HG03571 (cell line): Measurements from ENCODE around the gene FRAT2.
"Not testable (repeated sequence)": the region's sequence is repeated elsewhere in the genome, so short reads cannot be mapped to it uniquely, and the experiment has no call there.

ENCODE experiments used
- ATAC-seq: cut with Tn5 transposase; IDR thresholded peaks from one replicate; pipeline ENCODE4 v1.9.1; 2021; ENCODE audit not compliant: unreplicated experiment

FRAT2 gene

GRCh38 chr10:97356918-97357317 is 22.4 kb upstream of the FRAT2 start:
- no peak for ATAC-seq

- ATAC-seq, result no peak
Observed at GRCh38 chr10:97356318-97356914, 21.9 kb upstream of the FRAT2 start.

DNA sequence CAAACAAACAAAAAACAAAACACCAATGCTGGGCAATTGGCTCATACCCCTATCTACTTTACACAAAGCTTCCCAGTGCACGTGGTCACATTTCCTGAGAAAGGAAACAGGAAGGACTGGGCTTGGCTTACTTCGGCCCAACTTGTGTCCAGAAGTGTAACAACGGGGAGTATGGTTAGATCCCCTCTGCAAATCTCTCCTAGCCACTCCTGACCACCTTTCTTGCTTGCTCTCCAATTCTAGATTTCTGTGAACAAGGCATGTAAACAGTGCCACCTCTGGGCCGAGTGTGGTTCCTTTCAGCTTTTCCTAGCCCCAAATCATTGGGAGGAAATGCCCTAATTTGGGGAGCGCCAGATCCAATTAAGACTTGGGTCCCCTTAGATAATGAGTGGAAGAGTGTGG is 21.0 kb upstream of the FRAT2 start:
- ATAC-seq, result no peak

GRCh38 chr10:97353945-97354344 is 19.4 kb upstream of the FRAT2 start:
- no peak for ATAC-seq

GRCh38 chr10:97349752-97350513 is 15.4 kb upstream of the FRAT2 start:
- ATAC-seq, result no peak

DNA sequence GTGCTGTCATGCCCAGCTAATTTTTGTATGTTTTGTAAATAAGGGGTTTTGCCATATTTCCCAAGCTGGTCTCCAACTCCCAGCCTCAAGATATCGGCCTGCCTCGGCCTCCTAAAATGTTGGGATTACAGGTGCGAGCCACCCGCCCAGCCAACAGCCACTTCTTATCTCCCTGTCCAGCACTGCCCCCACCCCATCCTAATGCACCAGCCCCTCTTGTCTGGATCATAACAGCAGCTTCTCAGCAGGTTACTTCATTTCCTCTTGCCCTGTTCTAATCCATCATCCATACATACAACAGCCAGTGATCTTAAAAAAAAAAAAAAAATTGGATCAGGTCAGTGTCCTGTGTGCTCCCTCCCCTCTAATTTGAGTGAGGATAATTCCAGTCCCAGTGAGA is 12.8 kb upstream of the FRAT2 start:
- ATAC-seq, result no peak

GRCh38 chr10:97343664-97344063 is 9.1 kb upstream of the FRAT2 start:
- ATAC-seq, result not testable (repeated sequence)

DNA sequence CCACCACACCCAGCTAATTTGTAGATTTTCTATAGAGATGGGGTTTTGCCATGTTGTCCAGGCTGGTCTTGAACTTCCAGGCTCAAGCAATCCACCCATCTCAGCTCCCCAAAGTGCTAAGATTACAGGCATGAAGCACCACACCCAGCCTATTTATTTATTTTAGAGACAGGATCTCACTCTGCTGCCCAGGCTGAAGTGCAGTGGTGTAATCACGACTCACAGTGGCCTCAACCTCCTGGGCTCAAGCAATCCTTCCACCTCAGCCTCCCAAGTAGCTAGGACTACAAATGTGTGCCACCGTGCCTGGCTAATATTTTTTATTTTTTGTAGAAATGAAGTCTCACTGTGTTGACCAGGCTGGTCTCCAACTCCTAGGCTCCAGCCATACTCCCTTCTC is 6.9 kb upstream of the FRAT2 start:
- no peak for ATAC-seq

- no peak for ATAC-seq
Observed at GRCh38 chr10:97338041-97338440, 3.5 kb upstream of the FRAT2 start.

GRCh38 chr10:97336942-97337831 is 2.7 kb upstream of the FRAT2 start:
- no peak for ATAC-seq

DNA sequence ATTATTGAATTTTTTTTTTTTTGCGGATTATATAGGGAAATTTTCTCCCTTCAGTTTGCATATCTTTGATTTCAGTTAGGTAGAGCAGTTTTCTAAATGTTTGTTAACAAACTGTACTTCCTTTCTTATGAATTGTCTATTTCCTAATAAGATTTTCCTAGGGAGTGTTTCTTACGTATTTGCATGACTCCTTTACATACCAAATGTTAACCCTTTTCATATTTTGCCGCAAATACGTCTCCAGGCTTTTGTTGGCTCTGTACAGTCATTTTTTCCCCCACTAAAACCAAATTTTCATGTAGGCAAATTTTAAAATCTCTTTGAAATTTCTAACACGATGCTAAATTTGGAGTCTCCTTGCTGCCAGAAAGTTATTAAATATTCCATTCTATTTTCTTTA is 1.9 kb upstream of the FRAT2 start:
- no peak for ATAC-seq

GRCh38 chr10:97336006-97336405 is 1.5 kb upstream of the FRAT2 start:
- no peak for ATAC-seq

GRCh38 chr10:97335188-97335619 is 675 bp upstream of the FRAT2 start:
- ATAC-seq, result no peak

- peak; percentile 14 for ATAC-seq
Observed at GRCh38 chr10:97333601-97334369, 744 bp downstream of the FRAT2 start.

DNA sequence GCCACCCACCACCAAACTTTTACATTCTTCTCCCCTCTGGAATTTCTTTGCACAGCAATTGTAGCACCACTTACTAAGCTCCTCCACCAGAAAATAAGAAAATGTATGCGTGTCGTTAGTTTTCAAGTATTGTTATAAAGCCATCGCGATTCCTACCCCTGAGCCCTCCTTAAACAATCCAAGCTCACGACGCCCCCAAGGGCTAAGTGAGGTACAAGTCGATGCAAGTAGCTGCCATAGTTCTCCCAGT is 1.3 kb downstream of the FRAT2 start:
- ATAC-seq, result no peak

- no peak for ATAC-seq
Observed at GRCh38 chr10:97332591-97333350, 1.8 kb downstream of the FRAT2 start.

DNA sequence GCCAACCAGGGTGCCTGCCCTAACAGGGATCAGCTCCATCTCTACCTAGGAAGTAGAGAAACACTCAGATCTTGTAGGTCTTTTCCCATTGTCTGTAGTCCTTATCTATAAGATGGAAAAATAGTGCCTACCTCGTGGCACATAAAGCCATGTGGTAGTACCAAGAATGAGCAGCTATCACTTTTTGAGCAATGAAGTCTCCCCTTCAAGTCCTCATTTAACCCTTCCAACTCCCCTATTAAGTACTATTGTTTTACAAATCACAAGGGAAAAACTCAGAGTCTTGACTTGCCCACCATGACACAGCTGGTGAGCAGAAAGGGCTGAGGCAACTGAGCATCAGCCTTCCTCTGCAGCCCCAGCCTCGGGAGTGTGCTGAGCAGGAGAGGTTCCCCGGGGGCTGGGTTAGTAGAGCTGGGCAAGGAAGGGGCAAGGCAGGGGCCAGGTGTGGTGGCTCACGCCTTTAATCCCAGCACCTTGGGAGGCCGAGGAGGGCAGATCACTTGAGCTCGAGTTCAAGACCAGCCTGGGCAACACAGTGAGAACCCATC is 3.3 kb downstream of the FRAT2 start:
- no peak for ATAC-seq

- no peak for ATAC-seq
Observed at GRCh38 chr10:97329766-97330165, 4.8 kb downstream of the FRAT2 start.

DNA sequence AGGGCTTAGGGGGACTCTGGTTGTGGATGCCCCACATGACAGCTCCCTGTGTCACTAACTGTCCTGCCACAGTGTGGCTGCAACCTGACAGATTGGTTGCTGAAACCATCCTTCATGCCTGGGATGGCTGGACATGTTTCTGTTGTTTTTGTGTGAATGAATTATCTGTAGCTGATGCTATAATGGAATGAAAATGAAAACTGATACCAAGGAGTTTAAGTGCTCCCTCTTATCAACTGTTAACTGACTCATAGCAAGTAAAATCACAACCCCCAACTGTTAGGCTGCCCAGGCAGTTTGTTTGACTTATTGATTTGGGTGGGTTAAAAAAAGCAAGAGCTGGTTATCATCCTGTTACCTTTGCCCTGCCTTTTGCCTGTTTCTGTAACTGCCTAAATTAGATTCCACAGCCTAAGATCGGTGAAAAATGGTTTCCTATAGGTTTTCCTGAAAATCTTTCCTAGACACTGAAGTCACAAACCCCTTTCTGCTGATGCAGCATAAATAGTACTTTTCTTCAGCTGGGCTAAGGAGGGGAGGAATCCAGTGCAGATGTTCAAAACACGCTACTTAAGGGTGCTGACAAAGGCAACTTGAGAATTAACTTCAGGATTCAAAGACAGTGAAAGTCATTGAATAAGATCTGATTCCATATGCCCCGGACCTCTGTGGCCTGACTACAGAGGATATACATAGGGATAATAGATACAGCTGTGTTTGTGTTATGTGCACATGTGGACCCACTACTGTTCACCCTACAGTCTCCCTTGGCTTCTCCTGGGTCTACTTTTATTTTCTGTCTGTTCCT is 5.7 kb downstream of the FRAT2 start:
- no peak for ATAC-seq
